OCI-LY3 (cell line): Measurements from ENCODE around the gene NBEA.

Experiments
- H2AFZ ChIP-seq: fragments of 200-600, 300-600 bp; shearing (Covaris generic); 2 replicates; pipeline ENCODE4 v1.6.0; 2014; ENCODE audit warnings: antibody characterized with exemption, low read depth, low read length
- H3K27ac ChIP-seq: fragments of 200-600, 300-600 bp; sonication (generic); 2 replicates; pipeline ENCODE4 v1.5.1; 2014; ENCODE audit warnings: mild to moderate bottlenecking, low read length, moderate library complexity, mixed read lengths
- H3K27me3 ChIP-seq: fragments of 200-600, 300-600 bp; sonication (generic); 2 replicates; pipeline ENCODE4 v1.6.1; 2014; ENCODE audit warnings: low read depth, low read length, mixed read lengths
- H3K36me3 ChIP-seq: fragments of 200-600, 300-600 bp; sonication (generic); replicated peaks from 2 replicates; pipeline ENCODE3; 2014; ENCODE audit warnings: low read depth, low read length, mixed read lengths
- H3K4me1 ChIP-seq: fragments of 300-600, 200-600 bp; sonication (generic); 2 replicates; pipeline ENCODE4 v1.6.1; 2014; ENCODE audit warnings: low read length, mixed read lengths
- H3K4me2 ChIP-seq: fragments of 200-600, 300-600 bp; sonication (generic); 2 replicates; pipeline ENCODE4 v1.6.1; 2014; ENCODE audit warnings: low read length, mixed read lengths
- H3K4me3 ChIP-seq: fragments of 300-600, 200-600 bp; sonication (generic); 2 replicates; pipeline ENCODE4 v1.5.1; 2014; ENCODE audit warnings: antibody characterized with exemption, mild to moderate bottlenecking, low read length, moderate library complexity
- H3K79me2 ChIP-seq: fragments of 300-600, 200-600 bp; shearing (Covaris generic); 2 replicates; pipeline ENCODE4 v1.6.1; 2014; ENCODE audit warnings: mild to moderate bottlenecking, low read length, mixed read lengths
- H3K9ac ChIP-seq: fragments of 300-600, 200-600 bp; shearing (Covaris generic); 2 replicates; pipeline ENCODE4 v1.6.0; 2014; ENCODE audit warnings: mild to moderate bottlenecking, low read length, moderate library complexity
- H3K9me3 ChIP-seq: fragments of 200-600, 300-600 bp; shearing (Covaris generic); 2 replicates; pipeline ENCODE4 v1.6.1; 2014; ENCODE audit warnings: low read length, mixed read lengths; ENCODE audit not compliant: insufficient read depth
- H4K20me1 ChIP-seq: fragments of 200-600, 300-600 bp; sonication (generic); 2 replicates; pipeline ENCODE4 v1.6.1; 2016; ENCODE audit warnings: low read length, mixed read lengths; ENCODE audit not compliant: insufficient read depth
- CTCF ChIP-seq: fragments of 200-600, 300-600 bp; sonication (generic); IDR thresholded peaks from 2 replicates; pipeline ENCODE4 v1.5.1; 2014; ENCODE audit warnings: antibody characterized with exemption, low read length, low read depth
- EZH2phosphoT487 ChIP-seq: fragments of 200-600 bp; shearing (Covaris generic); IDR thresholded peaks from 2 replicates; pipeline ENCODE4 v1.6.1; 2018; ENCODE audit warnings: antibody characterized with exemption, mixed run types, low read depth

NBEA gene

GRCh38 chr13:35140321-35140720, 198.3 kb downstream of the NBEA start:
- no peaks in the 10 kb centered on the region for H3K79me2 ChIP-seq
- no peaks in the 10 kb centered on the region for H4K20me1 ChIP-seq
- peaks cover 10% of the 10 kb centered on the region for H3K36me3 ChIP-seq
- H3K4me2 ChIP-seq = no peak overlapping the region
- no peak for TF ChIP-seq EZH2phosphoT487
- no peak for TF ChIP-seq CTCF
- H3K27me3 ChIP-seq = no peaks in the 10 kb centered on the region
- H3K4me3 ChIP-seq = no peak overlapping the region
- H2AFZ ChIP-seq = no peak overlapping the region
- no peak overlapping the region for H3K9ac ChIP-seq
- H3K27ac ChIP-seq = no peak overlapping the region
- H3K9me3 ChIP-seq = no peaks in the 10 kb centered on the region
- H3K4me1 ChIP-seq = peaks cover 24% of the 10 kb centered on the region

- no peak overlapping the region for H3K4me2 ChIP-seq
- peaks cover 13% of the 10 kb centered on the region for H3K36me3 ChIP-seq
- no peak overlapping the region for H3K27ac ChIP-seq
- H3K27me3 ChIP-seq = no peaks in the 10 kb centered on the region
- H3K4me1 ChIP-seq = peaks cover 24% of the 10 kb centered on the region
- TF ChIP-seq CTCF = no peak
- no peak for TF ChIP-seq EZH2phosphoT487
- no peak overlapping the region for H3K4me3 ChIP-seq
- H3K9me3 ChIP-seq = no peaks in the 10 kb centered on the region
- no peak overlapping the region for H3K9ac ChIP-seq
- H3K79me2 ChIP-seq = no peaks in the 10 kb centered on the region
- H4K20me1 ChIP-seq = no peaks in the 10 kb centered on the region
- H2AFZ ChIP-seq = no peak overlapping the region
These were observed 198.8 kb downstream of the NBEA start for GRCh38 chr13:35140831-35141230.

GRCh38 chr13:35143123-35143522, 201.1 kb downstream of the NBEA start:
- no peaks in the 10 kb centered on the region for H3K9me3 ChIP-seq
- no peaks in the 10 kb centered on the region for H3K79me2 ChIP-seq
- TF ChIP-seq EZH2phosphoT487 = no peak
- TF ChIP-seq CTCF = no peak
- no peak overlapping the region for H2AFZ ChIP-seq
- no peak overlapping the region for H3K4me2 ChIP-seq
- H3K4me3 ChIP-seq = no peak overlapping the region
- no peak overlapping the region for H3K27ac ChIP-seq
- no peak overlapping the region for H3K9ac ChIP-seq
- peaks cover 14% of the 10 kb centered on the region for H3K4me1 ChIP-seq
- peaks cover 13% of the 10 kb centered on the region for H3K36me3 ChIP-seq
- no peaks in the 10 kb centered on the region for H3K27me3 ChIP-seq
- no peaks in the 10 kb centered on the region for H4K20me1 ChIP-seq

- H3K9ac ChIP-seq = no peak overlapping the region
- no peak overlapping the region for H3K27ac ChIP-seq
- H3K9me3 ChIP-seq = no peaks in the 10 kb centered on the region
- H3K27me3 ChIP-seq = no peaks in the 10 kb centered on the region
- H2AFZ ChIP-seq = no peak overlapping the region
- no peak for TF ChIP-seq CTCF
- TF ChIP-seq EZH2phosphoT487 = no peak
- no peak overlapping the region for H3K4me2 ChIP-seq
- no peaks in the 10 kb centered on the region for H4K20me1 ChIP-seq
- peaks cover 13% of the 10 kb centered on the region for H3K4me1 ChIP-seq
- no peaks in the 10 kb centered on the region for H3K79me2 ChIP-seq
- no peak overlapping the region for H3K4me3 ChIP-seq
- peaks cover 13% of the 10 kb centered on the region for H3K36me3 ChIP-seq
These were observed 202.3 kb downstream of the NBEA start for GRCh38 chr13:35144166-35144890.
